HG02759 (cell line): ENCODE data around the gene GRK5.

Source experiments
- ATAC-seq: cut with Tn5 transposase; IDR thresholded peaks from one replicate; pipeline ENCODE4 v1.9.1; 2021; ENCODE audit warnings: mild to moderate bottlenecking, moderate library complexity; ENCODE audit not compliant: unreplicated experiment

GRK5 gene

GRCh38 chr10:119355930-119356329 lies 148.6 kb downstream of the GRK5 start:
- no peak for ATAC-seq

- no peak for ATAC-seq
Observed at GRCh38 chr10:119357412-119358151, 150.2 kb downstream of the GRK5 start.

GRCh38 chr10:119358152-119358512 lies 150.8 kb downstream of the GRK5 start:
- no peak for ATAC-seq

- ATAC-seq: no peak
Observed at GRCh38 chr10:119358567-119358966, 151.2 kb downstream of the GRK5 start.

GRCh38 chr10:119359025-119359424 lies 151.7 kb downstream of the GRK5 start:
- ATAC-seq: no peak

- ATAC-seq: no peak
Observed at GRCh38 chr10:119360181-119360921, 153.0 kb downstream of the GRK5 start.

- no peak for ATAC-seq
Observed at GRCh38 chr10:119361037-119361436, 153.7 kb downstream of the GRK5 start.

GRCh38 chr10:119362122-119362521 lies 154.8 kb downstream of the GRK5 start:
- no peak for ATAC-seq

- ATAC-seq: no peak
Observed at GRCh38 chr10:119364645-119365600, 157.6 kb downstream of the GRK5 start.

GRCh38 chr10:119365773-119366599 lies 158.6 kb downstream of the GRK5 start:
- no peak for ATAC-seq

- no peak for ATAC-seq
Observed at GRCh38 chr10:119367841-119368549, 160.6 kb downstream of the GRK5 start.

- no peak for ATAC-seq
Observed at GRCh38 chr10:119368581-119368980, 161.2 kb downstream of the GRK5 start.

GRCh38 chr10:119368991-119369869 lies 161.9 kb downstream of the GRK5 start:
- peak; percentile 61 for ATAC-seq

- ATAC-seq: no peak
Observed at GRCh38 chr10:119370111-119370741, 162.9 kb downstream of the GRK5 start.

- ATAC-seq: no peak
Observed at GRCh38 chr10:119370972-119371703, 163.8 kb downstream of the GRK5 start.

GRCh38 chr10:119371704-119372663 lies 164.6 kb downstream of the GRK5 start:
- no peak for ATAC-seq
